GM12892 (cell line): ENCODE data around the gene VEPH1.

ENCODE experiments used
- POLR2A ChIP-seq: IDR thresholded peaks from 2 replicates; pipeline ENCODE4 v1.6.1; 2011; ENCODE audit warnings: low read depth, low read length, control low read depth
- POLR2AphosphoS5 ChIP-seq: IDR thresholded peaks from 2 replicates; pipeline ENCODE4 v1.6.1; 2011; ENCODE audit warnings: low read depth, low read length, control low read depth
- TAF1 ChIP-seq: IDR thresholded peaks from 2 replicates; pipeline ENCODE4 v1.6.1; 2011; ENCODE audit warnings: low read depth, mild to moderate bottlenecking, control low read depth, low read length, borderline replicate concordance

GRCh38 chr3:157313186-157313585 lies 190.0 kb downstream of the VEPH1 start:
- TF ChIP-seq POLR2A: no peak
- no peak for TF ChIP-seq TAF1
- no peak for TF ChIP-seq POLR2AphosphoS5
